Measurements from ENCODE around the gene SMIM15.

- TF ChIP-seq, protein P1, sequence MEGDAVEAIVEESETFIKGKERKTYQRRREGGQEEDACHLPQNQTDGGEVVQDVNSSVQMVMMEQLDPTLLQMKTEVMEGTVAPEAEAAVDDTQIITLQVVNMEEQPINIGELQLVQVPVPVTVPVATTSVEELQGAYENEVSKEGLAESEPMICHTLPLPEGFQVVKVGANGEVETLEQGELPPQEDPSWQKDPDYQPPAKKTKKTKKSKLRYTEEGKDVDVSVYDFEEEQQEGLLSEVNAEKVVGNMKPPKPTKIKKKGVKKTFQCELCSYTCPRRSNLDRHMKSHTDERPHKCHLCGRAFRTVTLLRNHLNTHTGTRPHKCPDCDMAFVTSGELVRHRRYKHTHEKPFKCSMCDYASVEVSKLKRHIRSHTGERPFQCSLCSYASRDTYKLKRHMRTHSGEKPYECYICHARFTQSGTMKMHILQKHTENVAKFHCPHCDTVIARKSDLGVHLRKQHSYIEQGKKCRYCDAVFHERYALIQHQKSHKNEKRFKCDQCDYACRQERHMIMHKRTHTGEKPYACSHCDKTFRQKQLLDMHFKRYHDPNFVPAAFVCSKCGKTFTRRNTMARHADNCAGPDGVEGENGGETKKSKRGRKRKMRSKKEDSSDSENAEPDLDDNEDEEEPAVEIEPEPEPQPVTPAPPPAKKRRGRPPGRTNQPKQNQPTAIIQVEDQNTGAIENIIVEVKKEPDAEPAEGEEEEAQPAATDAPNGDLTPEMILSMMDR (IDR thresholded peaks at IDR 0.05; ENCODE audit: low read length), result no peak
- TF ChIP-seq EZH2 (IDR thresholded peaks at IDR 0.05; ENCODE audit: borderline replicate concordance, low read length), result no peak
Observed at GRCh38 chr5:61183538-61183937, 21.3 kb upstream of the SMIM15 start.

Measured in OCI-LY1 (cell line).